Gastrocnemius medialis (tissue), 4 donors: ENCODE results near the gene GNG13. TPM values are rescaled to one million over a fixed set of nuclear protein-coding genes. Genes with fewer than 3 reads are reported as not detected.

Experiments used
- ATAC-seq, 2 donors: fragments of 150-250 bp; one replicate each; pipeline ENCODE4 v1.9.1; 2016
- DNase-seq, 2 donors: peaks; one replicate each; pipeline ENCODE4 v3.0.0-alpha.2; 2019
- H3K27ac ChIP-seq, 4 donors: fragments of 200-600 bp; sonication (generic); 1 replicate in 1 of 4; 2 replicates in 3 of 4; pipeline ENCODE4 v1.5.1; 2016 to 2018; ENCODE audit warnings: mild to moderate bottlenecking in 2 of 4, moderate library complexity in 1 of 4
- H3K27me3 ChIP-seq, 3 donors: fragments of 200-600 bp; sonication (generic) in 2 of 3; 1 replicate in 1 of 3; 2 replicates in 2 of 3; pipeline versions ENCODE4 v1.5.1 to v1.6.0; 2016 to 2019; ENCODE audit warnings: mild to moderate bottlenecking in 1 of 3, moderate library complexity in 1 of 3
- H3K36me3 ChIP-seq, 2 donors: fragments of 200-600 bp; sonication (generic) in 1 of 2; one replicate each; pipeline ENCODE4 v1.5.1; 2017 to 2018
- H3K4me1 ChIP-seq, 2 donors: fragments of 200-600 bp; sonication (generic) in 1 of 2; one replicate each; pipeline ENCODE4 v1.5.1; 2016 to 2017; ENCODE audit warnings: mild to moderate bottlenecking in 2 of 2
- H3K4me3 ChIP-seq, 4 donors: fragments of 200-600 bp; sonication (generic) in 3 of 4; 1 replicate in 1 of 4; 2 replicates in 3 of 4; pipeline ENCODE4 v1.5.1; 2016 to 2019; ENCODE audit warnings: mild to moderate bottlenecking in 2 of 4
- H3K9me3 ChIP-seq, 3 donors: fragments of 200-600 bp; sonication (generic) in 2 of 3; 1 replicate in 1 of 3; 2 replicates in 2 of 3; pipeline ENCODE4 v1.5.1; 2016 to 2019
- CTCF ChIP-seq, 5 experiments: fragments of 450-650 bp in 3 of 5; fragments of 200-600 bp in 2 of 5; sonication (generic) in 2 of 5; IDR thresholded peaks in 4 of 5; conservative IDR thresholded peaks in 1 of 5; 1 replicate in 4 of 5; 2 replicates in 1 of 5; pipeline ENCODE4 v1.5.1; 2016 to 2019; ENCODE audit warnings: antibody characterized with exemption in 5 of 5, mild to moderate bottlenecking in 3 of 5, moderate library complexity in 3 of 5
- POLR2A ChIP-seq, 2 donors: fragments of 450-650 bp; IDR thresholded peaks; one replicate each; pipeline ENCODE4 v1.6.1; 2017; ENCODE audit warnings: antibody characterized with exemption in 2 of 2, mild to moderate bottlenecking in 2 of 2, moderate library complexity in 2 of 2
- in situ Hi-C, 4 donors: fragments of 200-750 bp; cut with MboI; loops; one replicate each; pipeline versions ENCODE4 v1.15.0 to v1.8.0; 2017; ENCODE audit warnings: low sequenced_read_pairs in 4 of 4
- intact Hi-C: fragments of 100-400 bp; cut with DNase I; formaldehyde crosslinking; loops from one replicate; pipeline ENCODE4 v1.15.1; 2023; ENCODE audit warnings: low total_unique reads
- total RNA-seq, 4 donors: library from RNA; depleted of rRNA; stranded (reverse); fragments of >200 nt; gene quantifications; one replicate each; pipeline versions ENCODE4 v1.1.0 to v1.2.3, GENCODE V29; 2016

GNG13 gene
- total RNA-seq, 4 donors from 2014 or later: not detected

- Histone ChIP-seq H3K27me3 (peaks cover 8 to 16% (median 13%) of the 10 kb centered on the region in 3 donors), H3K36me3 (no peaks in the 10 kb centered on the region), H3K4me3 (no peak overlapping the region), H3K27ac (no peak overlapping the region), H3K4me1 (no peaks in the 10 kb centered on the region), H3K9me3 (peaks cover 0 to 1% (median 0%) of the 10 kb centered on the region in 3 donors)
- intact Hi-C loops: no loop called here
- ATAC-seq: no peak
- in situ Hi-C loops: no loop called here
- DNase-seq: no peak
- TF ChIP-seq POLR2A (IDR thresholded peaks at IDR 0.05) (no peak), CTCF (IDR thresholded peaks at IDR 0.05 in 4 of 5, conservative IDR thresholded peaks at IDR 0.05 in 1 of 5) (no peak)
These were observed 41.5 kb upstream of the GNG13 start for GRCh38 chr16:842061-842476.

- Histone ChIP-seq H3K27ac (no peak overlapping the region), H3K4me1 (no peaks in the 10 kb centered on the region), H3K36me3 (no peaks in the 10 kb centered on the region), H3K27me3 (peaks cover 8 to 16% (median 13%) of the 10 kb centered on the region in 3 donors), H3K4me3 (no peak overlapping the region), H3K9me3 (peaks cover 0 to 6% (median 0%) of the 10 kb centered on the region in 3 donors)
- ATAC-seq (no peak), DNase-seq (no peak)
- intact Hi-C loops: no loop called here
- TF ChIP-seq CTCF (IDR thresholded peaks at IDR 0.05 in 4 of 5, conservative IDR thresholded peaks at IDR 0.05 in 1 of 5): no peak
- no peak for TF ChIP-seq POLR2A (IDR thresholded peaks at IDR 0.05)
- in situ Hi-C loops: no loop called here
These were observed 41.0 kb upstream of the GNG13 start for GRCh38 chr16:841455-842060.

- H3K27ac ChIP-seq: no peak overlapping the region
- H3K4me3 ChIP-seq: no peak overlapping the region
- intact Hi-C loops (no loop called here), in situ Hi-C loops (no loop called here)
- no peaks in the 10 kb centered on the region for H3K4me1 ChIP-seq
- no peak for TF ChIP-seq POLR2A (IDR thresholded peaks at IDR 0.05)
- TF ChIP-seq CTCF (IDR thresholded peaks at IDR 0.05 in 4 of 5, conservative IDR thresholded peaks at IDR 0.05 in 1 of 5): no peak
- H3K27me3 ChIP-seq: peaks cover 12 to 16% (median 13%) of the 10 kb centered on the region in 3 donors
- H3K36me3 ChIP-seq: no peaks in the 10 kb centered on the region
- DNase-seq (no peak), ATAC-seq (no peak)
- H3K9me3 ChIP-seq: peaks cover 0 to 12% (median 0%) of the 10 kb centered on the region in 3 donors
These were observed 40.3 kb upstream of the GNG13 start for GRCh38 chr16:840561-841454.

- Histone ChIP-seq H3K27ac (no peak overlapping the region), H3K36me3 (no peaks in the 10 kb centered on the region), H3K4me3 (no peak overlapping the region), H3K27me3 (peaks cover 12 to 16% (median 13%) of the 10 kb centered on the region in 3 donors), H3K4me1 (no peaks in the 10 kb centered on the region), H3K9me3 (peaks cover 0 to 13% (median 0%) of the 10 kb centered on the region in 3 donors)
- no peak for ATAC-seq
- in situ Hi-C loops: no loop called here
- DNase-seq: no peak
- TF ChIP-seq CTCF (IDR thresholded peaks at IDR 0.05 in 4 of 5, conservative IDR thresholded peaks at IDR 0.05 in 1 of 5) (no peak), POLR2A (IDR thresholded peaks at IDR 0.05) (no peak)
- intact Hi-C loops: no loop called here
These were observed 39.3 kb upstream of the GNG13 start for GRCh38 chr16:839643-840408.
